ENCODE data around the gene HIP1.
"Not testable (repeated sequence)": the region's sequence is repeated elsewhere in the genome, so short reads cannot be mapped to it uniquely, and the experiment has no call there.

Gene HIP1

GRCh38 chr7:75738604-75738974 lies at the start of gene HIP1:
Gene HIP1, minus strand, starts transcription at chr7:75738941. Its CDS starts 21 bp downstream, at chr7:75738920.
- no peak for DNase-seq (ENCODE audit: low read depth in 3 of 3)

GRCh38 chr7:75788154-75788847 lies 49.6 kb upstream of the HIP1 start:
- not testable (repeated sequence) for DNase-seq (ENCODE audit: low read depth in 3 of 3)

- DNase-seq (ENCODE audit: low read depth in 3 of 3), result not testable (repeated sequence)
Observed at GRCh38 chr7:75783058-75783457, 44.3 kb upstream of the HIP1 start.

GRCh38 chr7:75780647-75781273 lies 42.0 kb upstream of the HIP1 start:
- not testable (repeated sequence) for DNase-seq (ENCODE audit: low read depth in 3 of 3)

- DNase-seq (ENCODE audit: low read depth in 3 of 3), result not testable (repeated sequence)
Observed at GRCh38 chr7:75779516-75779915, 40.8 kb upstream of the HIP1 start.

GRCh38 chr7:75779035-75779434 lies 40.3 kb upstream of the HIP1 start:
- DNase-seq (ENCODE audit: low read depth in 3 of 3), result not testable (repeated sequence)

GRCh38 chr7:75776295-75776971 lies 37.7 kb upstream of the HIP1 start:
- peak; percentile 32 to 58 (median 58) for DNase-seq (ENCODE audit: low read depth in 3 of 3)

- DNase-seq (ENCODE audit: low read depth in 3 of 3), result not testable (repeated sequence)
Observed at GRCh38 chr7:75773958-75774357, 35.2 kb upstream of the HIP1 start.

GRCh38 chr7:75772081-75773077 lies 33.6 kb upstream of the HIP1 start, which contains the start of gene CCL26:
Gene CCL26, minus strand, starts transcription at chr7:75772211. Its CDS starts 35 bp downstream, at chr7:75772176.
- no peak for DNase-seq (ENCODE audit: low read depth in 3 of 3)

GRCh38 chr7:75771224-75771623 lies 32.5 kb upstream of the HIP1 start:
- DNase-seq (ENCODE audit: low read depth in 3 of 3), result no peak

GRCh38 chr7:75762350-75762917 lies 23.7 kb upstream of the HIP1 start:
- DNase-seq (ENCODE audit: low read depth in 3 of 3), result no peak

- not testable (repeated sequence) for DNase-seq (ENCODE audit: low read depth in 3 of 3)
Observed at GRCh38 chr7:75761801-75762200, 23.1 kb upstream of the HIP1 start.

- no peak for DNase-seq (ENCODE audit: low read depth in 3 of 3)
Observed at GRCh38 chr7:75758491-75758890, 19.8 kb upstream of the HIP1 start.

- no peak for DNase-seq (ENCODE audit: low read depth in 3 of 3)
Observed at GRCh38 chr7:75757860-75758259, 19.1 kb upstream of the HIP1 start.

GRCh38 chr7:75756991-75757676 lies 18.4 kb upstream of the HIP1 start:
- DNase-seq (ENCODE audit: low read depth in 3 of 3), result no peak

- no peak for DNase-seq (ENCODE audit: low read depth in 3 of 3)
Observed at GRCh38 chr7:75756206-75756990, 17.7 kb upstream of the HIP1 start.

GRCh38 chr7:75743455-75743859 lies 4.7 kb upstream of the HIP1 start:
- no peak for DNase-seq (ENCODE audit: low read depth in 3 of 3)

- no peak for DNase-seq (ENCODE audit: low read depth in 3 of 3)
Observed at GRCh38 chr7:75740846-75741497, 2.2 kb upstream of the HIP1 start.

Measured in stimulated activated CD4-positive, alpha-beta T cell treated with anti-CD3 and anti-CD28 coated beads, TNF-alpha, amount 100 ng/mL, for 48 hours (primary cell).